ENCODE results near the gene UBQLNL.

GRCh38 chr11:5527716-5528115 is 11.2 kb upstream of the UBQLNL start:
- TF ChIP-seq IRF1 (CRISPR knock-in tag; IDR thresholded peaks at IDR 0.05) = no peak
- TF ChIP-seq, protein P1, sequence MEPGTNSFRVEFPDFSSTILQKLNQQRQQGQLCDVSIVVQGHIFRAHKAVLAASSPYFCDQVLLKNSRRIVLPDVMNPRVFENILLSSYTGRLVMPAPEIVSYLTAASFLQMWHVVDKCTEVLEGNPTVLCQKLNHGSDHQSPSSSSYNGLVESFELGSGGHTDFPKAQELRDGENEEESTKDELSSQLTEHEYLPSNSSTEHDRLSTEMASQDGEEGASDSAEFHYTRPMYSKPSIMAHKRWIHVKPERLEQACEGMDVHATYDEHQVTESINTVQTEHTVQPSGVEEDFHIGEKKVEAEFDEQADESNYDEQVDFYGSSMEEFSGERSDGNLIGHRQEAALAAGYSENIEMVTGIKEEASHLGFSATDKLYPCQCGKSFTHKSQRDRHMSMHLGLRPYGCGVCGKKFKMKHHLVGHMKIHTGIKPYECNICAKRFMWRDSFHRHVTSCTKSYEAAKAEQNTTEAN (CRISPR knock-in tag; IDR thresholded peaks at IDR 0.05) = no peak

Data from WTC11 (cell line).